Mucosa of descending colon (tissue), 3 donors: ENCODE results near the gene PRUNE2. TPM values are rescaled to one million over a fixed set of nuclear protein-coding genes. Genes with fewer than 3 reads are reported as not detected.
"Not testable (repeated sequence)": the region's sequence is repeated elsewhere in the genome, so short reads cannot be mapped to it uniquely, and the experiment has no call there.

Source experiments
- ATAC-seq: fragments of 200-7000 bp; cut with Tn5 transposase; one replicate; pipeline ENCODE4 v1.9.1; 2020; ENCODE audit warnings: mild to moderate bottlenecking, moderate library complexity
- DNase-seq, 3 donors: peaks; one replicate each; pipeline ENCODE4 v3.0.0-alpha.2; 2020
- H3K36me3 ChIP-seq: fragments of 200-600 bp; one replicate; pipeline ENCODE4 v1.8.0; 2021; ENCODE audit warnings: low read depth, mild to moderate bottlenecking
- H3K4me1 ChIP-seq: fragments of 200-600 bp; one replicate; pipeline ENCODE4 v1.8.0; 2021; ENCODE audit warnings: low read depth, mild to moderate bottlenecking
- H3K4me3 ChIP-seq: fragments of 200-600 bp; one replicate; pipeline ENCODE4 v1.8.0; 2021; ENCODE audit warnings: mild to moderate bottlenecking
- H3K9me3 ChIP-seq: fragments of 200-600 bp; one replicate; pipeline ENCODE4 v1.8.0; 2021; ENCODE audit warnings: mild to moderate bottlenecking
- CTCF ChIP-seq: fragments of 200-600 bp; IDR thresholded peaks from one replicate; pipeline ENCODE4 v1.8.0; 2022; ENCODE audit warnings: antibody characterized with exemption, mild to moderate bottlenecking
- intact Hi-C, 2 donors: fragments of 100-400 bp; cut with DNase I in 1 of 2; cut with micrococcal nuclease in 1 of 2; formaldehyde crosslinking; loops; one replicate each; pipeline versions ENCODE4 v1.11.0 to v1.11.1; 2022; cut with DNase I, micrococcal nuclease
- total RNA-seq, 3 donors: library from RNA; stranded (reverse); fragmentation: NEBNext Ultra II Directional in 2 of 3; extraction: Animal tissue kit (Norgen Biotek cat#: 25700) in 2 of 3; gene quantifications; one replicate each; pipeline versions ENCODE4 v1.2.1 to v1.2.4, GENCODE V29; 2021 to 2023
- donor health status: DM: no; HTN: no; CAD: no; lungs with moderate emphysema.
- donor health status: DM: no; HTN: no; CAD: no.
- donor health status: DM: no; HTN: yes; CAD: no.

Gene PRUNE2
- total RNA-seq, 3 donors from 2014 or later, result 48.2 to 437 (median 62.4) TPM

- no peaks in the 10 kb centered on the region for H3K9me3 ChIP-seq
- intact Hi-C loops, result no loop called here
- DNase-seq (no peak), ATAC-seq (peak; percentile 46)
- H3K36me3 ChIP-seq, result no peaks in the 10 kb centered on the region
- TF ChIP-seq CTCF, result no peak
- no peak overlapping the region for H3K4me3 ChIP-seq
- H3K4me1 ChIP-seq, result no peaks in the 10 kb centered on the region
These were observed 229.1 kb downstream of the PRUNE2 start for GRCh38 chr9:76676857-76677256.

GRCh38 chr9:76667521-76667957, 238.4 kb downstream of the PRUNE2 start:
- no peak for TF ChIP-seq CTCF
- H3K36me3 ChIP-seq, result no peaks in the 10 kb centered on the region
- no peak overlapping the region for H3K4me3 ChIP-seq
- no peaks in the 10 kb centered on the region for H3K9me3 ChIP-seq
- H3K4me1 ChIP-seq, result no peaks in the 10 kb centered on the region
- DNase-seq (no peak), ATAC-seq (no peak)
- intact Hi-C loops, result no loop called here

- H3K36me3 ChIP-seq, H3K4me3 ChIP-seq, H3K9me3 ChIP-seq, intact Hi-C loops, ATAC-seq, H3K4me1 ChIP-seq: not testable (repeated sequence)
- peak in 2 of 3 donors; percentile 45 to 55 for DNase-seq
These were observed 239.9 kb downstream of the PRUNE2 start for GRCh38 chr9:76665966-76666365.

- no peak for TF ChIP-seq CTCF
- ATAC-seq, result peak; percentile 64
- intact Hi-C loops, result no loop called here
These were observed 240.5 kb downstream of the PRUNE2 start for GRCh38 chr9:76665458-76665857.

GRCh38 chr9:76664120-76664519, 241.8 kb downstream of the PRUNE2 start:
- intact Hi-C loops, result loop anchor here in 1 of 2 donors (5.0 kb wide), 1 partner anchor 217 kb away; no protein-coding TSS in a partner anchor
- no peak for DNase-seq
- no peak for TF ChIP-seq CTCF
- Histone ChIP-seq H3K36me3 (no peaks in the 10 kb centered on the region), H3K4me1 (no peaks in the 10 kb centered on the region), H3K4me3 (no peak overlapping the region), H3K9me3 (no peaks in the 10 kb centered on the region)
- no peak for ATAC-seq

More at GRCh38 chr9:76665458-76665857, 240.5 kb downstream of the PRUNE2 start:
- Histone ChIP-seq H3K4me1 (no peaks in the 10 kb centered on the region), H3K4me3 (no peak overlapping the region), H3K9me3 (no peaks in the 10 kb centered on the region), H3K36me3 (no peaks in the 10 kb centered on the region)
- DNase-seq, result no peak

GRCh38 chr9:76662476-76663281, 243.2 kb downstream of the PRUNE2 start:
- ATAC-seq, result peak; percentile 60
- Histone ChIP-seq H3K4me1 (no peaks in the 10 kb centered on the region), H3K4me3 (no peak overlapping the region), H3K36me3 (no peaks in the 10 kb centered on the region), H3K9me3 (no peaks in the 10 kb centered on the region)
- peak in 1 of 3 donors; percentile 36 for DNase-seq
- intact Hi-C loops, result loop anchor here in 1 of 2 donors (5.0 kb wide), 1 partner anchor 215 kb away; no protein-coding TSS in a partner anchor
- no peak for TF ChIP-seq CTCF
